Measurements from ENCODE around the gene CLCNKA. TPM values are rescaled to one million over a fixed set of nuclear protein-coding genes. Genes with fewer than 3 reads are reported as not detected.
"Not testable (repeated sequence)": the region's sequence is repeated elsewhere in the genome, so short reads cannot be mapped to it uniquely, and the experiment has no call there.

The CLCNKA gene
- polyA plus RNA-seq, 6 donors from 2014 or later = not detected

DNA sequence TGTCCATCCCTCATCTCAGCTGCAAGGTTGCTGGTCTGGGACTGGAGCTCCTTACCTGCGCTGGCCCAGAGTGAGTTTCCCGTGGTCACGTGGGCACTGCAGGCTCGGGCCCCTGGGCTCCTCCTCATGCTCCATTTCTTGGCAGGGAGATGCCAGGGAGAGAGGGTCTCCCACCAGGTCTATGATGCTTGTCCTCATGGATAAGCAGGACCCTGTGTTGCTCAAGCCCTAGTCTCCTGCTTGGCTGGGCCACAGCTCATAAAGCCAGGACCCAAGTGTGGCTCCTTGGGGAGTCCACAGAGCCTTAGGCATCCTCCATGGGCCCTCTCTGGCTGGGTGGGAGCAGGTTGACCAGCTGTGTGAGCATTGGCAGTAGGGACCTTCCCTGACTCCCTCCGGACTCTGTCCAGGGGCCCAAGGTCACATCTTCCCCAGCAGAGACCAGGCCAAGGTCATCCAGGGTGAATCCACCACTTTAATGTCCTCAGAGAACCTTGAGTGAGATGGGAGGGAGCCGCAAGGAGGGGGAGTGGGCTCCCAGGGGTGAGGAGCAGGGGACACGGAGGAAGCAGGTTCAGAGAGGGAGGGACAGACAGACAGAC, 35.6 kb downstream of the CLCNKA start:
- H3K36me3 Mint-ChIP-seq; H3K4me1 Mint-ChIP-seq; H3K9me3 Mint-ChIP-seq; DNase-seq; H3K27ac Mint-ChIP-seq; H3K4me3 Mint-ChIP-seq; ATAC-seq (ENCODE audit: low read depth in 2 of 2): not testable (repeated sequence)
- H3K27me3 Mint-ChIP-seq = peaks cover 5 to 21% (median 15%) of the 10 kb centered on the region in 3 donors

DNA sequence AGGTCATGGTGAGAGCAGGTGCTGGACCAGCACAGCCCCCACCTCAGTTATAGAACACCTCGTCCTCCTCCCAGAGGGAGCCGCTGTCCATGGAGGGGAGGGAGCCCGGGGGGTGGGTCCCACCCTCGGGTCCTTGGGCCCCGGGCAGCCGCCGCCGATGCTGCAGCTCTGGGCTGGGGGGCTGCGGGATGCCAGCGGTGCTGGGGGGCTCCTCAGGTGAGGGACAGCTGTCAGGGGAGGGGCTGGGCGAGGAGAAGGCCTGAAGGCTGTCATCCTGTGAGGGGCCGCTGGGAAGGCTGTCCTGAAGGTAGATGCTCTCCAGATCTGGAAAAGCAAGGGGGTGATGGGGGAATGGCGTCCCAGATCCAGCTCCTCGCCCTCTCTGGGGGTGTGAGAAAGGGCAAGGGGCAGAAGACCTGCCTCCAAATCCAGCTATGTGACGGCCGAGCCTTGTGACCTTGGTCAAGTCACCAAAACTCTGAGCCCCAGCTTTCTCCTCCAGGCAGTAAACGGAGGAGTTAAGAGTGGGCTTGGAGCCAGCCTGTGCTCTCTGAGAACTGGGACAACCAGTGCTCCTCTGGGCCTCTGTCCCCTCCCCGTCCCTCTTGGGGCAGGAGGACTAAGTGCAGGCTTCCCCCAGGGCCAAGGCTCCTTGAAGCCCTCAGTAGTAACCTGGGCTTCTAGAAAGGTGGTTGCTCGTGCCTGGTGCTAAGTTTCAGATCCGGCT, 36.7 kb downstream of the CLCNKA start:
- not testable (repeated sequence) for H3K27ac Mint-ChIP-seq

GRCh38 chr1:16061266-16061665, 39.4 kb downstream of the CLCNKA start:
- peaks cover under 1 to 10% (median under 1%) of the 10 kb centered on the region in 3 donors for H3K4me1 Mint-ChIP-seq
- no peak overlapping the region for H3K27ac Mint-ChIP-seq
- H3K9me3 Mint-ChIP-seq = no peaks in the 10 kb centered on the region
- no peak overlapping the region for H3K4me3 Mint-ChIP-seq
- DNase-seq = no peak
- H3K27me3 Mint-ChIP-seq = peaks cover 12 to 49% (median 45%) of the 10 kb centered on the region in 3 donors
- H3K36me3 Mint-ChIP-seq = no peaks in the 10 kb centered on the region
- ATAC-seq (ENCODE audit: low read depth in 2 of 2) = no peak

More for the DNA sequence above, 36.7 kb downstream of the CLCNKA start:
- not testable (repeated sequence) for H3K36me3 Mint-ChIP-seq; H3K4me3 Mint-ChIP-seq; DNase-seq; H3K9me3 Mint-ChIP-seq; H3K4me1 Mint-ChIP-seq; ATAC-seq (ENCODE audit: low read depth in 2 of 2)
- peaks cover 6 to 24% (median 18%) of the 10 kb centered on the region in 3 donors for H3K27me3 Mint-ChIP-seq

DNA sequence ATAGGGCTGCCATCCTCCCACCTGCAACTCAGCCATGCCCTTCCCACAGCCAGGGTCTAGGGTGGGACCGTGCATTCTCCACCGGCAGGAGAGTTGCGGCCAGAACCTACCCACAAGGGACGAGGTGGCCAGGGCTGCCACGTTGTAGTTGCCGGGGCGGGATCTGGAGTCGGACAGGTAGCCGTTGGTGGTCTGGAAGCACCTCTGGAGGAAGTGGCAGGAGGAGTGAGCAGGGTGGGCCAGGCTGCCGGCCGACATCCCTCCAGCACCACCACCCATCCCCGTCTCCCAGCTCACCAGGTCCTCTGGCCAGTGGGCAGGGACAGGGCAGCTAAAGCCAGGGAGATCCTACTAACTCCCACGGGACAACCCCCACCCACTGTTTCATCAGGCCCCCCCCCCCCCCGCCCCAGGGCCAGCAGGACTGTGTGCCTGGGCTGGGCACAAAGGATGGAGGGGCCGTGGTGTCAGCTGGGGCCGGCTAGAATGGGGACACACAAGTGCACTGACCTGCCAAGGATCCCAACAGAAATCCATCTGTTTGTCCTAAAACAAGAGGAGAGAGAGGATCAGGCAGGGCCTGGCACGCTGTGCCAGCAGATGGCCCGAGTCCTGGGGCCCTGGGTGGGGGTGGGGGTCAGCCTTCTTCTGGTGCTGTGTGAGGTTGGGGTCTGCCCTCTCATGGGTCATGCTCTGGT, 40.3 kb downstream of the CLCNKA start:
- H3K36me3 Mint-ChIP-seq; H3K27ac Mint-ChIP-seq; H3K4me1 Mint-ChIP-seq; H3K9me3 Mint-ChIP-seq; H3K4me3 Mint-ChIP-seq; ATAC-seq (ENCODE audit: low read depth in 2 of 2); DNase-seq: not testable (repeated sequence)
- peaks cover 12 to 49% (median 45%) of the 10 kb centered on the region in 3 donors for H3K27me3 Mint-ChIP-seq

GRCh38 chr1:16062687-16063075, 40.8 kb downstream of the CLCNKA start:
- peak overlapping the region in 2 of 6 donors; percentile 45 to 88 for H3K27ac Mint-ChIP-seq
- H3K9me3 Mint-ChIP-seq; ATAC-seq (ENCODE audit: low read depth in 2 of 2); H3K4me3 Mint-ChIP-seq; H3K36me3 Mint-ChIP-seq; DNase-seq; H3K4me1 Mint-ChIP-seq: not testable (repeated sequence)
- H3K27me3 Mint-ChIP-seq = peaks cover 16 to 45% (median 44%) of the 10 kb centered on the region in 3 donors

DNA sequence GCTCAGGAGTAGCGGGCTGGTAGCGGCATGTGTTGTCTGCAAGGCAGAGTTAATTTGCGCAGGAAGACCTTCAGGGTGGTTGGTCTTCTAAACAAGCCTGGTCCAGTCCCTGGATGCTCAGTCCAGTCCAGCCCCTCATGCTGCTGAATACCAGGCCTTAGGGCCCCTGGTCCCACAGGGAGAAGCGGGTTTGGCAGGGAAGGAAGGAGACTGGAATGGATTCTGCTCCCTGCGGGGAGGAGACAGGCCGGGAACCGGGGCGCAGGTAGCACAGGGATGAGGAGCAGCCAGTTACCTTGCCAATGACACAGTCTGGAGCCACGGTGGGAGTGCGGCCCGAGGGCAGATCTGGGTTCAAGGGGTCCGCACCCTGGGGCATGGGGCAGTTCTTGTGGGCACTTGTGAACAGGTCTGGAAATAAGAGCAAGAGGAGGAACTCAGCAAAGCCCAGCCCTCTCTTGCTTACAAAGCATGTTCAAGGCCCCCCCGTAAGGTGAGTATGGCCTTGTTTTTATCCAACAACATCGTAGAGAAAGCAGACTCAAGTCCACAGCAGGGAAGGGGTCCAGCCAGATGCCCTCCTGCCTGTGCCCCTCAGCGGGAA, 41.5 kb downstream of the CLCNKA start:
- Mint-ChIP-seq H3K4me1 (peaks cover 0 to 8% (median 0%) of the 10 kb centered on the region in 3 donors), H3K4me3 (no peak overlapping the region), H3K27me3 (peaks cover 17 to 45% (median 42%) of the 10 kb centered on the region in 3 donors), H3K27ac (no peak overlapping the region), H3K36me3 (no peaks in the 10 kb centered on the region), H3K9me3 (no peaks in the 10 kb centered on the region)
- ATAC-seq (ENCODE audit: low read depth in 2 of 2) (no peak), DNase-seq (no peak)

GRCh38 chr1:16063921-16064320, 42.1 kb downstream of the CLCNKA start:
- H3K4me3 Mint-ChIP-seq = no peak overlapping the region
- H3K36me3 Mint-ChIP-seq = no peaks in the 10 kb centered on the region
- DNase-seq = no peak
- peaks cover 0 to 8% (median 0%) of the 10 kb centered on the region in 3 donors for H3K4me1 Mint-ChIP-seq
- H3K27me3 Mint-ChIP-seq = peaks cover 17 to 51% (median 48%) of the 10 kb centered on the region in 3 donors
- H3K9me3 Mint-ChIP-seq = no peaks in the 10 kb centered on the region
- no peak overlapping the region for H3K27ac Mint-ChIP-seq
- no peak for ATAC-seq (ENCODE audit: low read depth in 2 of 2)

GRCh38 chr1:16064536-16065268, 42.9 kb downstream of the CLCNKA start:
- Mint-ChIP-seq H3K27ac (peak overlapping the region in 2 of 6 donors; percentile 2 to 78), H3K9me3 (no peaks in the 10 kb centered on the region), H3K27me3 (peaks cover 17 to 58% (median 52%) of the 10 kb centered on the region in 3 donors), H3K4me1 (peaks cover 0 to 8% (median 0%) of the 10 kb centered on the region in 3 donors), H3K4me3 (peak overlapping the region in 1 of 8 donors; percentile 42), H3K36me3 (no peaks in the 10 kb centered on the region)
- DNase-seq (no peak), ATAC-seq (ENCODE audit: low read depth in 2 of 2) (no peak)

DNA sequence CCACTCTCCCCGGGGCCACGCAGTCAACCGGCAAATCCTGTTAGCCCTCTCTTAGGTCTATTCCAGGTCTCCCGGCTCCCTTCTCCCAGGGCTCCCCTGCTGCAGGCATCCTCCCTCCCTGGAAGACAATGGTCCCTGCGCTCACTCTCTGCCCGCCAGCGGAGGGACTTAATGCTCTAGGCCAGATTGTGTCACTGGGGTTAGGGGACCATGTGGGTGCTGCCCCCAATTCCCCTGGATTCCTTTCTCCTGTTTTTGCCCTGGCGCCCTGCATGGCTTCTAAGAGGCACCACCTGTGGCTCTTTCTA, 43.4 kb downstream of the CLCNKA start:
- H3K4me3 Mint-ChIP-seq = no peak overlapping the region
- no peaks in the 10 kb centered on the region for H3K9me3 Mint-ChIP-seq
- H3K27ac Mint-ChIP-seq = no peak overlapping the region
- peaks cover 0 to 8% (median 0%) of the 10 kb centered on the region in 3 donors for H3K4me1 Mint-ChIP-seq
- no peak for DNase-seq
- H3K36me3 Mint-ChIP-seq = no peaks in the 10 kb centered on the region
- ATAC-seq (ENCODE audit: low read depth in 2 of 2) = no peak
- peaks cover 17 to 55% (median 54%) of the 10 kb centered on the region in 3 donors for H3K27me3 Mint-ChIP-seq

- Mint-ChIP-seq H3K27me3 (peaks cover 12 to 56% (median 49%) of the 10 kb centered on the region in 3 donors), H3K9me3 (no peaks in the 10 kb centered on the region), H3K36me3 (no peaks in the 10 kb centered on the region), H3K4me3 (no peak overlapping the region), H3K4me1 (peaks cover 0 to 8% (median 0%) of the 10 kb centered on the region in 3 donors), H3K27ac (no peak overlapping the region)
- DNase-seq (no peak), ATAC-seq (ENCODE audit: low read depth in 2 of 2) (no peak)
These were observed 44.4 kb downstream of the CLCNKA start for GRCh38 chr1:16066245-16066644.

DNA sequence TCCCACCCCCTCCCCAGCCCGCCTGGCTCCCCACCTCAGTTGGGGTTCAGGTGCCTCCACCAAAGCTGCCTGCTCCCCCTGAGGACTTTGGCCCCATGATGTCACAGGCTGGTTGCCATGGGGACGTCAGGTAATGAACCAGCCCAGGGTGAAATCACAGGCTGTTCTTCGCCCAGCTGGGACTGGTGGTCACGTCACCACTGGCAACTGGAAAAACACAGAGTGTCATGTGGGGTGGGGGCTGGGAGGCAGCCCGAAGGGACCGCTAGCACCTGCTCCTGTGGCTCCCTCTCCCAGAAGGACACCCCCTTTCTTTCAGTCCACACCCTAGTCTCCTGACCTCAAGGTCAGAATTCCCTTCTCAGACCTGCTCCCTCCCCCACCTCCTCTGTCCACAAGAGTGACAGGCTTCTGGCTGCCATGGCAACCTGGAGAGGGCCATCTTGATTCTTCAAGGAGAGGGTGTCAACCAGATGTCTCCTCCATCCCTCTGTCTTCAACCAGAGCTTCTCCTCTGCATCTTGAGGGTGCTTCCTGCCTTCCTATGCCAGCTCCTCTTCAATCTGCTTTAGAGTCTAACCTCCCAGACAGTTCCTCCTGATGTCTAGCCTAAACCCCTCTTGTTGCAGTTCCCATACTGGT, 45.4 kb downstream of the CLCNKA start:
- ATAC-seq (ENCODE audit: low read depth in 2 of 2) = peak in 1 of 2 donors; percentile 18
- peak overlapping the region in 1 of 8 donors; percentile 63 for H3K4me3 Mint-ChIP-seq
- peaks cover 0 to 8% (median 0%) of the 10 kb centered on the region in 3 donors for H3K4me1 Mint-ChIP-seq
- peak overlapping the region in 2 of 6 donors; percentile 34 to 80 for H3K27ac Mint-ChIP-seq
- no peaks in the 10 kb centered on the region for H3K9me3 Mint-ChIP-seq
- peaks cover 16 to 61% (median 58%) of the 10 kb centered on the region in 3 donors for H3K27me3 Mint-ChIP-seq
- no peak for DNase-seq
- no peaks in the 10 kb centered on the region for H3K36me3 Mint-ChIP-seq

DNA sequence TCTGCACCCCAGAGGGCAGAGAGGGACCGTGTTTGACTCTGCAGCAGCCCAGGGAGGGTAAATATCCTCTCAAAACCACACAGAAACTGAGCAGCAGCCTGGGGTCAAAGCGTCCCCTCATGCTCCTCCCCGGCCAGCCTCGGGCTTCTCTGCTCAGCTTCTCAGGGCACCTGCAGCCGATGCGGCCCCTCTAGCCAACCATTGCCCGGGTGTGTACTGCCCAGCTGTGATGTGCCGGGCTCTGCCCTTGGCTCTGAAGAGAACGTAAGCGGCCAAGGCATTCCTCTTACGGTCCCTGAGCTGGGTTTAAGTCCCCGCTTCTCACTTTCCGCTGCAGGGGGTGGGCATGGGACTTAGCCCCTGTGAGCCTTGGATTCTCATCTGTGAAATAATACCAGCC, 46.1 kb downstream of the CLCNKA start:
- peaks cover 16 to 66% (median 62%) of the 10 kb centered on the region in 3 donors for H3K27me3 Mint-ChIP-seq
- no peak overlapping the region for H3K4me3 Mint-ChIP-seq
- peak overlapping the region in 1 of 6 donors; percentile 34 for H3K27ac Mint-ChIP-seq
- no peaks in the 10 kb centered on the region for H3K36me3 Mint-ChIP-seq
- H3K4me1 Mint-ChIP-seq = peaks cover 0 to 8% (median 0%) of the 10 kb centered on the region in 3 donors
- no peak for DNase-seq
- ATAC-seq (ENCODE audit: low read depth in 2 of 2) = no peak
- no peaks in the 10 kb centered on the region for H3K9me3 Mint-ChIP-seq

Measured in naive B cell (primary cell).